GM18499 (cell line): ENCODE measurements around the gene TTBK2.

ENCODE experiments used
- ATAC-seq: cut with Tn5 transposase; IDR thresholded peaks from one replicate; pipeline ENCODE4 v1.9.1; 2021; ENCODE audit warnings: moderate number of reproducible peaks; ENCODE audit not compliant: insufficient read depth, unreplicated experiment

Gene TTBK2

DNA sequence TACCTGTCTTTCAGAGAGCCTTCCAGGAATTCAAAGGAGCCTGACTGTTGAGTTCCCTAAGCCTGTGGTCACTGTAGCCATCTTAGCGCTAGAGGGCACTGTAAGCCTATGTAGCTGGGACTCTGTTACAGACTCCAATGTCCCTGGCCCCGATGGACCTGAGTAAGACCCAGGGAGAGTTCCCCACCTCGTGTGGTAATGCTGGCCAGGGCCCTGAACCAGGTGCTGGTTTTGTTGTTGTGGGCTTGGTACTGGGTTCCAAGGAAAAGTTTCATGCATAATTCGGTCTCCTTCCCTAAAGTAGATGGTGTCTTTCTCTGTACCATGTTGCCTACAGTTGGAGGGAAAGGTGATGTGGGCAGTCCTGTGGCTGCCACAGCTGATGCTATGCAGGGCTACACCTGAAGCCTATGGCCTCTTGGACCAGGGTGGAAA, 216.1 kb downstream of the TTBK2 start:
- ATAC-seq = no peak

DNA sequence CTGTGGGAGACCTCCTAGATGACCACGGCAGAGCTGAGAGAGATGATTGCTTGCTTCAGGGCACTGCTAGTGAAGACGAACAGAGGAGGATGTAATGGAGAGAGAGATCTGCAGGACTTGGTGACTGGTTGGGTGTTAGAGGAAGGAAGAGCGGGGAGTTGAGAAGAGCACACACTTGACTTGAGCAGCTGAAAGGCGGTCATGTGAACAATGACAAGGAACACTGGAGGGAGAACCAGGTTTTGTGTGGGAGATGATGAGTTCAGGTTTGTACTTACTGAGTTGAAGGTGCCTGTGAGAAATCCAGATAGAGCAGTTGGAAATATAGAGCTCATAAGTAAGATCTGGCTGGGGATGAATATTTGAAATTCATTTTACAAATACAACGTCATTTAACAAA, 224.0 kb downstream of the TTBK2 start:
- ATAC-seq = no peak

DNA sequence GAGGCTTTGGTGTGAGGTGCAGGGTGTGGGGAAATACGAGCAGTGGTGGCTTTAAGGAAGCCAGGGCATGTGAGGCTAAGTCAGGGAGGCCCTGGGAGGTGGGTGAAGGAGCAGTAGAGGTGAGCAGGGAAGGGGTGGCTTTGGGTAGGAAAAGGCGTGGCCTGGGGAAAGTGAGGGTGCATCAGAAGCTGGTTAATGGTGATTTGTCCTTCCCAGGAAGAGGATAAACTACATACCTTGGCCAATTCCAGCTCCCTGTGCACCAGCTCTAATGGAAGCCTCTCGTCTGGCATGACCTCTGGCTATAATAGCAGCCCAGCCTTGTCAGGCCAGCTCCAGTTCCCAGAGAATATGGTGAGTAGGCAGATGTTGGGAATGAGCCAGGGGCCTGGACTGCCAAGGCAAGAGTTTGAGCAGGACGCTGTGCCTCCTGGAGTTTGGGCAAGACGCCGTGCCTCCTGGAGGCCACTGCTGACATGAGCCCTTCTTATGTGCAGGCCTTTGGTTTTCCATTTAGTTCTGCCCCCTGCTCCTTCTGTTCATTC, 225.0 kb downstream of the TTBK2 start:
- no peak for ATAC-seq

DNA sequence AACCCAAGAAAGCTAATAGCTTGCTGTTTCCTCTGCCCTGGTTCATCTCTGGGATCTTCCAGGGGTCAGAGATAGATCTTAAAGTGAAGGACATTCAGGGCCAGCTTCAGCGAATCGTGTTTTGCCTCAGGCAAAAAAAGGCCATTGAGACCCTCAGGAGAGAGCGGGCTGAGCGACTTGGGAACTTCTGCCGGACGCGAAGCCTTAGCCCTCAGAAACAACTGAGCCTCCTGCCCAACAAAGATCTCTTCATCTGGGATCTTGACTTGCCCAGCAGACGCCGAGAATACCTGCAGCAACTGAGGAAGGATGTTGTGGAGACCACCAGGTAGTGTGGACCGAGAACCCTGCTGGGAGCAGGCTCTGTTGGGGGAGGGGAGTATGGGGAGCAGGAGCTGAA, 226.2 kb downstream of the TTBK2 start:
- ATAC-seq = no peak

DNA sequence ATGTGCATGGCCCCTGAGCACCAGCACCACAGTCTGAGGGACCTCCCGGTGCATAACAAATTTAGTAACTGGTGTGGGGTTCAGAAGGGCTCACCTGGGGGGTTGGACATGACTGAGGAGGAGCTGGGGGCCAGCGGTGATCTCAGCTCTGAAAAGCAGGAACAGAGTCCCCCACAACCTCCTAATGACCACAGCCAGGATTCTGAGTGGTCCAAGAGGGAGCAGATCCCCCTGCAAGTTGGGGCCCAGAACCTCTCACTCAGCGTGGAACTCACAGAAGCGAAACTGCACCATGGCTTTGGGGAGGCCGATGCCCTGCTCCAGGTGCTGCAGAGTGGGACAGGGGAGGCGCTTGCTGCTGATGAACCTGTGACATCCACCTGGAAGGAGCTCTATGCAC, 226.6 kb downstream of the TTBK2 start:
- ATAC-seq = no peak

DNA sequence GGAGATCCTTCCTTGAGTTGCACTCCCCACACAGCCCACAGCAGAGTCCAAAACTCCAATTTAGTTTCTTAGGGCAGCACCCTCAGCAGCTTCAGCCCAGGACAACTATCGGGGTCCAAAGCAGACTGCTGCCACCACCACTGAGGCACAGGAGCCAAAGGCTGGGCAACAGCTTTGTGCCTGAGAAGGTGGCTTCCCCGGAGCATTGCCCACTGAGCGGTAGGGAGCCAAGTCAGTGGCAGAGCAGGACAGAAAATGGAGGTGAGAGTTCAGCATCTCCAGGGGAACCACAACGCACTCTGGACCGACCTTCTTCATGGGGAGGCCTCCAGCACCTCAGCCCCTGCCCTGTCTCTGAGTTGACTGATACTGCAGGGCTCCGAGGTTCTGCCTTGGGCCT, 227.1 kb downstream of the TTBK2 start:
- ATAC-seq = no peak

DNA sequence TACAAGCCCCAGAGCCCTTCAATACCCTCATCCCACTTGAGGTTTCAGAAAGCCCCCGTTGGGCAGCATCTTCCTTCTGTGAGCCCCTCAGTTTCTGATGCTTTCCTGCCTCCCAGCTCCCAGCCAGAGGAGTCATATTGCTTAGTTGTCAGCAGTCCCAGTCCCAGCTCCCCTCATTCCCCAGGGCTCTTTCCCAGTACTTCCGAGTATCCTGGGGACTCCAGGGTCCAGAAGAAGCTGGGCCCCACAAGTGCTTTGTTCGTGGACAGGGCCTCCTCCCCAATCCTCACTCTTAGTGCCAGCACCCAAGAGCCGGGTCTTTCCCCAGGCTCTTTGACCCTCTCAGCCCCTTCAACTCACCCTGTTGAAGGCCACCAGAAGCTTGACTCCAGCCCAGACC, 227.6 kb downstream of the TTBK2 start:
- no peak for ATAC-seq

DNA sequence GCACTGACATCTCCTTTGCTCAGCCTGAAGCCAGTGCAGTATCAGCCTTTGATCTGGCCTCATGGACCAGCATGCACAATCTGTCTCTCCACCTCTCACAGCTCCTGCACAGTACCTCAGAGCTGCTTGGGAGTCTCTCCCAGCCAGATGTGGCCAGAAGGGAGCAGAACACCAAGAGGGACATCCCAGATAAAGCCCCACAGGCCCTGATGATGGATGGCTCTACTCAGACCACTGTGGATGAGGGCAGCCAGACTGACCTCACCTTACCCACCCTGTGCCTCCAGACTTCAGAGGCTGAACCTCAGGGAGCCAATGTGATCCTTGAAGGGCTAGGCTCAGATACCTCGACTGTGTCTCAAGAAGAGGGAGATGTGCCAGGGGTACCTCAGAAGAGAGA, 228.0 kb downstream of the TTBK2 start:
- no peak for ATAC-seq

DNA sequence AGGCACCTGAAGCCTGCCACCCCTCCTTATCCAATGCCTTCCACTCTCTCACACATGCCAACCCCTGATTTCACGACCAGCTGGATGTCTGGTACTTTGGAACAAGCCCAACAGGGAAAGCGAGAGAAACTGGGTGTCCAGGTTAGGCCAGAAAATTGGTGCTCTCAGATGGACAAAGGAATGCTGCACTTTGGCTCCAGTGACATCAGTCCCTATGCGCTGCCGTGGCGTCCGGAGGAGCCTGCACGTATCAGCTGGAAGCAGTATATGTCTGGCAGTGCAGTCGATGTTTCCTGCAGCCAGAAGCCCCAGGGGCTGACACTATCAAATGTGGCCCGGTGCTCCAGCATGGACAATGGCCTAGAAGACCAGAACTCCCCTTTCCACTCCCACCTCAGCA, 228.8 kb downstream of the TTBK2 start:
- no peak for ATAC-seq

DNA sequence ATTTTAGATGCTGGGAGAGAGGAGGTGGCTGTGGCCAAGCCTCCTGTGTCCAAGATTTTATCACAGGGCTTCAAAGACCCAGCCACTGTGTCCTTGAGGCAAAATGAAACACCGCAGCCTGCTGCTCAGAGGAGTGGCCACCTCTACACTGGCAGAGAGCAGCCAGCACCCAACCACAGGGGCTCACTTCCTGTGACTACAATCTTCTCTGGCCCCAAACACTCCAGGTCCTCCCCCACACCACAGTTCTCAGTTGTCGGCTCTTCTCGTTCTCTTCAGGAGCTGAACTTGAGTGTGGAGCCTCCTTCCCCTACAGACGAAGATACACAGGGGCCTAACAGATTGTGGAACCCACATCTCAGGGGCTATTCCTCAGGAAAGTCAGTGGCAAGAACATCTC, 229.3 kb downstream of the TTBK2 start:
- ATAC-seq = no peak
